SKM-1 (cell line): ENCODE results near the gene KLHL36.

ENCODE experiments used
- DNase-seq: peaks from one replicate; lab custom pipeline; 2025; ENCODE audit not compliant: unreplicated experiment; lab: John Stamatoyannopoulos, UW

Gene KLHL36

GRCh38 chr16:84647828-84648594 is at the start of gene KLHL36:
KLHL36 (plus strand) TSS chr16:84648511; CDS start chr16:84650868, 2,357 bp downstream.
- no peak for DNase-seq

GRCh38 chr16:84599521-84600202 is 48.6 kb upstream of the KLHL36 start:
- DNase-seq = peak; percentile 92

- peak; percentile 82 for DNase-seq
Observed at GRCh38 chr16:84600343-84601229, 47.7 kb upstream of the KLHL36 start.

- peak; percentile 59 for DNase-seq
Observed at GRCh38 chr16:84603140-84603816, 45.0 kb upstream of the KLHL36 start.

GRCh38 chr16:84603940-84604339 is 44.4 kb upstream of the KLHL36 start:
- DNase-seq = no peak

- no peak for DNase-seq
Observed at GRCh38 chr16:84604477-84605013, 43.8 kb upstream of the KLHL36 start.

- DNase-seq = no peak
Observed at GRCh38 chr16:84605339-84605848, 42.9 kb upstream of the KLHL36 start.

- DNase-seq = no peak
Observed at GRCh38 chr16:84606081-84606875, 42.0 kb upstream of the KLHL36 start.

- DNase-seq = no peak
Observed at GRCh38 chr16:84607061-84607460, 41.2 kb upstream of the KLHL36 start.

GRCh38 chr16:84607694-84608093 is 40.6 kb upstream of the KLHL36 start:
- DNase-seq = peak; percentile 96

- no peak for DNase-seq
Observed at GRCh38 chr16:84608282-84608681, 40.0 kb upstream of the KLHL36 start.

GRCh38 chr16:84609563-84610177 is 38.6 kb upstream of the KLHL36 start:
- no peak for DNase-seq

- DNase-seq = no peak
Observed at GRCh38 chr16:84610376-84610775, 37.9 kb upstream of the KLHL36 start.

GRCh38 chr16:84611041-84611440 is 37.3 kb upstream of the KLHL36 start:
- no peak for DNase-seq

GRCh38 chr16:84612686-84613085 is 35.6 kb upstream of the KLHL36 start:
- no peak for DNase-seq

GRCh38 chr16:84613408-84614072 is 34.8 kb upstream of the KLHL36 start:
- no peak for DNase-seq

- no peak for DNase-seq
Observed at GRCh38 chr16:84614073-84614459, 34.2 kb upstream of the KLHL36 start.

- DNase-seq = no peak
Observed at GRCh38 chr16:84614623-84614967, 33.7 kb upstream of the KLHL36 start.
